ENCODE measurements around the gene KLHL28. TPM values are rescaled to one million over a fixed set of nuclear protein-coding genes. Genes with fewer than 3 reads are reported as not detected.
A peak's percentile ranks its signal among the peaks of the same experiment; 100 is the strongest.

Gene KLHL28, protein sequence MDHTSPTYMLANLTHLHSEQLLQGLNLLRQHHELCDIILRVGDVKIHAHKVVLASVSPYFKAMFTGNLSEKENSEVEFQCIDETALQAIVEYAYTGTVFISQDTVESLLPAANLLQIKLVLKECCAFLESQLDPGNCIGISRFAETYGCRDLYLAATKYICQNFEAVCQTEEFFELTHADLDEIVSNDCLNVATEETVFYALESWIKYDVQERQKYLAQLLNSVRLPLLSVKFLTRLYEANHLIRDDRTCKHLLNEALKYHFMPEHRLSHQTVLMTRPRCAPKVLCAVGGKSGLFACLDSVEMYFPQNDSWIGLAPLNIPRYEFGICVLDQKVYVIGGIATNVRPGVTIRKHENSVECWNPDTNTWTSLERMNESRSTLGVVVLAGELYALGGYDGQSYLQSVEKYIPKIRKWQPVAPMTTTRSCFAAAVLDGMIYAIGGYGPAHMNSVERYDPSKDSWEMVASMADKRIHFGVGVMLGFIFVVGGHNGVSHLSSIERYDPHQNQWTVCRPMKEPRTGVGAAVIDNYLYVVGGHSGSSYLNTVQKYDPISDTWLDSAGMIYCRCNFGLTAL
- 5.8 and 8.8 TPM in 2 replicates for total RNA-seq

DNA sequence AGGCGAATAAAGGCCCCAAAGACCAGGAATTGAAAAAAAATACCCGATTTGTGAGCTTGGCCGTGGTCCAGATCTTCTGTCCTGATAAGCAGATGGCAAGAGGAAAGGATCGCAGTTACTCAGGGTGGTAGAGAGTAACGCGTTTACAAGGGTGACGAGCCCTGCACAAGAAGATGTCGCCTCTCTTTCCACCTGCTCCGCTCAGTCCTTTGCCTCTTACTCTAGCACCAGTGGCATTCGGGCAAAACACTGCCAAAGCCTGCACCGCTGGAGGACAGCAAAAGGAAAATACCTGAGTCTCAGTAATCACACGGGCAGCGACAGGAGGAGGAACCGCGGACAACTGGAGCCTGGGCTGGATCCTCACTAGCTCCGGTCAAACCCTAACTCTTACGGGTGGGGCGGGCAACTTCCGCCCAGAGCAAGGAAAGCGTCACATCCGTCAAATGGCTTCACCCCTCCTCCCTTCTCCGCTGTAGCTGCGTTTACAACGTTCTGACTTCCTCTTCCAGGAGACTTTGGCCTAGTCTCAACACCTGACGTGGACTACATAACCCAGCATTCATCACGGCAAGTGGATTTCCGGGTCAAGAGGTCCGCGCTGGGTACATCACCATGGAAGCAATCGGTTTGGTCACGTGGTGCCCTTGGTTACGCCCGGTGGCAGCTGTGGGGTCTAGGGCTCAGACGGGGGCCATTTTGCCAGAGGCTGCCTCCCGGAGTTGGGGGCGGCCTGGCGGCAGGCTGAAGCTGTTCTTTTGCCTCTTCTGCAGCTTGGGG, at the start of gene KLHL28, which contains the start of gene TOGARAM1:
TSS of gene KLHL28 (minus strand) at position 394 of the 780 bp plus-strand sequence. CDS start 16,019 bp downstream, outside the sequence.
TSS of gene TOGARAM1 (plus strand) at position 637 of the 780 bp plus-strand sequence. CDS start 232 bp downstream, outside the sequence.
- peak; percentile 99 for DNase-seq (ENCODE audit: low read depth, low spot score)

DNA sequence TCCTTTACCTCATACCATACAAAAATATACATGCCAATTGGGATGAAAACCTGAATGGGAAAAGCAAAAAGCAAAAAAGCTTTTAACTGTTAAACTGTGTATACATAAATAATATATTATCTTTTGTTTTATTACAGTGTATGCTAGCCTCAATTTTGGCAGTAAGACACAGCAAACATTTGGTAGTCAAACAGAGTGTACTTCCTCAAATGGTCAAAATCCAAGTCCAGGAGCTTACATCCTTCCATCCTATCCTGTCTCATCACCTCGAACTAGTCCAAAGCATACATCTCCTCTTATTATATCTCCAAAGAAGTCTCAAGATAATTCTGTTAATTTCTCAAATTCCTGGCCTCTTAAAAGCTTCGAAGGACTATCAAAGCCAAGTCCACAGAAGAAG, 42.2 kb upstream of the KLHL28 start:
- no peak for DNase-seq (ENCODE audit: low read depth, low spot score)

DNA sequence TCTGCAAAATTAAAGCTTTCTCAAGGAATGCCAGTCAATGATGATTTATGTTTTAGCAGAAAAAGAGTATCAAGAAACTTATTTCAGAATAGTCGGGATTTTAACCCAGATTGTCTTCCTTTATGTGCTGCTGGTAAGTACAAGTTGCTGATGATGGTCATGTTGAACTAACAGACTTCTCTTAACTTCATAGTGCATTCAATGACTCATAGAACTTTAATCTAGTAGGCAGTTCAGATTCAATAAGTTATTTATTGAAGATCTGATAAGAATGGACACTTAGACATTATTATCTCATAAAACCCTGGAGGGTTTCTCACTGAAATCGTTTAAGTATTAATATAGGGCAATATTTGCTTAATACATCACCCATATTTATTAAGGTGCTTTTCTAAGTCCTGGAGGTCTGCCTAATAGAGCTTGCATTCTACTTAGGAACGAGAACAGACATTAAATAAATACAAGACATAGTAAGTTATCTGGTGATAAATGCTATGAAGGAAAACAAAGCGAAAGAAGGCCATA, 34.1 kb upstream of the KLHL28 start:
- DNase-seq (ENCODE audit: low read depth, low spot score), result no peak

DNA sequence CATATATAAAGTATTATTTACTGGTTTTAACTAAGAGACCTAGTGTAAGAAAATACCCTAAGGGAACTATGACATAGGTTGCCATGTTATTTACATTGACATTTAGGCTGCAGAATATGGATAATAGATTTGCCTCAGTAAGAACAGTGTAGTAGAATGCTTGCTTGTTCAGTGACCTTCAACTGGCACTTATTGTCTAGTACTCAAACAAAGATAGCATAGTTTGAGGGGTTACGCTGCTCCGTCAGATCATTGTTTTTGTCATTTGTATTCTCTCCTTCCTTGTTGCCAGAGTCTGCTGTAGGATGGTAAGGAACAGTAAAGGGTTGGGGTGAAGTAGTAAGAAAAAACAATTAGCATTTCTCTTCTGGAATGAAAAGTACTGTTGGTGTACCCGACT, 33.4 kb upstream of the KLHL28 start:
- DNase-seq (ENCODE audit: low read depth, low spot score), result no peak

DNA sequence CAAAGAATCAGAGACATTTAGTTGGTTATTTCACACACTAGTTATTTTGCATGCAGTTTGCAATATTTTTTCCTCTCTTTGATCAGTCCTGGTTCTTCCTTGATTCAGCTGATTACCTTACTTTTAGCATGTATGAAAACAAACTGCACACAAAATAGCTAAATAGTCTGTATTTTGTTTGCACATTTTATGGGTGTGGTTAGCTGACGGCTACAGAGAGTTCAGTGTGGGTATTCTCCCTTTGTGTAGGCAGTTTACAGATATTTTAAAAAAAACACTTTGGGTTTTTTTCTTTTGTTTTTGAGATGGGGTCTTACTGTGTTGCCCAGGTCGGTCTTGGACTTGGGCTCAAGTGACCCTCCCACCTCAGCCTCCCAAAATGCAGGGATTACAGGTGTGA, 28.8 kb upstream of the KLHL28 start:
- DNase-seq (ENCODE audit: low read depth, low spot score), result no peak

DNA sequence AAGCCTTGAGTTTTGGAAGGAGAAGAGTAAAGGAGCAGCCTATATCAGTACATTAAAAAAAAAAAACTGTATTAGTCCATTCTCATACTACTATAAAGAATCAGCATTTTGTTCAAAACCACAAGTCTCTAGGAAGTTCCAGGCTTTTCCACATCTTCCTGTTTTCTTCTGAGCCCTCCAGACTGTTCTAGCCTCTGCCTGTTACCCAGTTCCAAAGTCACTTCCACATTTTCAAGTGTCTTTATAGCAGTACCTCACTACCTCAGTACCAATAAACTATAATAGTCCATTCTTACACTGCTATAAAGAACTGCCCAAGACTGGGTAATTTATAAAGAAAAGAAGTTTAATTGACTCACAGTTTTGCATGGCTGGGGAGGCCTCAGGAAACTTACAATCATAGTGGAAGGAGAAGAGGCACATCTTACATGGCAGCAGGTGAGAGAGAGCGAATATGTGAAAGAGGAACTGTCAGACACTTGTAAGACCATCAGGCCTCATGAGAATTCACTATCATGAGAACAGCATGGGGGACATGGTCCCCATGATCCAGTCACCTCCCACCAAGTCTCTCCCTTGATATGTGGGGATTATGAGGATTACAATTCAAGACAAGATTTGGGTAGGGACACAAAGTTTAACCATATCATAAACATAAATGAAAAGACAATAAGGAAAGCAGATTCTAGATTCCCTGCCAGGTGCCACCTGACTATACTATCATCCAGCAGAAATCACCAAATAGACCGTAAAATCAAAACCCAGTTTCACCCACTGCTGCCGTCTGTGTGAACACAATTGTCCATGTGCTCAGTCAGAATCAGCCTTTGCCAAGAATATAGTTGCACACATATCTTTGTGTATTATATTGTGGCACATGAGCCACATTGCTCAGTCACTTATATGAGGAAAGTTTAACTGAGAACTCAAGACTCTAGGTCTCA, 28.0 kb upstream of the KLHL28 start:
- no peak for DNase-seq (ENCODE audit: low read depth, low spot score)

DNA sequence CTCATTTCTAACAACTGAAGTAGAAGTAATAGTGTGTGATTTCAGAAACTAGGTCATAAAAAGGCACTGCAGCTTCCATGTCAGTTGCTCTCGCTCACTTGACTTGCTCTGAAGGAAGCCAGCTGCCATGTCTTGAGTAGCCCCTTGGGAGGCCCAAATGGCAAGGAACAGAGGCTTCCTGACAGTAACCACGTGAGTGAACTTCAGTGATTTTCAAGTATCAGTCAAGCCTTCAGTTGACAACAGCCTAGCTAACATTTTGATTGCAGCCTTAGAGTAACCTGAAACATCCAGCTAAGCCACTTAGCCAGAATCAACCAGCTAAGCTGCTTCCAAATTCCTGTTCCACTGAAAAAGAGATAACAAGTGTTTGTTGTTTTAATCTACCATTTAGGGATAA, 26.9 kb upstream of the KLHL28 start:
- DNase-seq (ENCODE audit: low read depth, low spot score), result no peak

DNA sequence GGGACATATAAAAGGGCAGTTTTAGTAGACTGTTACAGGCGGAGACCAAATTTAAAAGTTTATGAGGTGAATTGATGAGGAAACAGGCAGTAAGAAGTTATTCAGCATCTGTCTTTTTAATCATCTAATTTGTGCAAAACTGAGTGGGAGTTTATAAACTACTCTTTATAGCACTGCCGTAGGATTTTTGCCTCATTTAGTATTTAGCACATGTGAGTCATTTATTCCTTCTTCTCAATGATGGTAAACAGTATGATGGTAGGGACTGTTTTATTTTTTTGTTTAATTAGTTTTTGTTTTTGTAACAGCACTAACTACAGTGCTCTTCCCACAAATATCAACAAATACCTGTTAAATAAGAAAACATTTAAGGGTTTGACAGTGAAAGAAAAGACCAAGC, 20.8 kb upstream of the KLHL28 start:
- no peak for DNase-seq (ENCODE audit: low read depth, low spot score)

DNA sequence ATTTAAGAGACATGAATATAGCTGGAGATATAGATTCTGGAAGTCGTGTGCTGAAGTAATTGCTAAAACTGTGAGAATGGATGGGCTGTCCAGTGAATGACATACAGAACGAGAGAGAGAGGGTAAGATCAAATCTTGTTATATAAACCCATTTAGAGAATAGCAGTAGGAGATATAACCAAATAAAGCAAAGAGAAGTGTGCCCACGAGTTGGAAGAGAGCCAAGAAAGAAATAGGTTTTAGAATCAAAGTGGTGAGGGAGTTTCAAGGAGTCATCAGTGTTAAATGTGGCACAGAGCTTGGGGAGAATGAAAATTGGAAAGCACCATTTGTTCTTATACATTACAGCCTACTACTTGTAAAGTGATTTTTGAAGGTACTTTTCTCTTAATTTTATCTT, 19.5 kb upstream of the KLHL28 start:
- DNase-seq (ENCODE audit: low read depth, low spot score), result no peak

DNA sequence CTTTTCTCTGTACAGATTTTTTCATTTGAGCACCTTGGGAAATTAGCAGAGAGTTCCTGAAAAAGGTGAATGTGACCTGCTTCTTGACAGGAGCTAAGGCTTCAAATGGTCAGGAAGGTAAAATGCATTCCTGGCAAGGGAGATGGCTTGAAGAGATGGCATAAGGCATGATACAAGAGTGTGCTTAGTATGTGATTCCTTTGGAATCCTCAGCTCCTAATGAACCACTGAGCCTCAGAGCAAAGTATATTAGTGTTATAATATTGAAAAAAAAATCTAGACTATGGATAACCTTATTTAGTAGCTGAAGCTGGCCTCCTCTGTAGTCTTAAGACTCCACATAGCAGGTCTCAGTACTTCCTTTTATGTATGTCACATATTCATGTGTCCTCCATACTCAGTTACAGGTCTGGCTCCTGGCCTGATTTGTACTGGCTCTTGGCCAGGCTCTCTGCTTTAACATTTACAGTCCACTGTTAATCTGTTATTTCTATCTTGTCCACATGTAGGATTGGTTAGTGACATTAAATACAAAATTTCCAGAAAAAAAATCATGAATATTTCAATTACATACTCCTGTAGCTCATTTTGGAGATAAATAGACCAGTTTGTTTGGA, 18.1 kb upstream of the KLHL28 start:
- DNase-seq (ENCODE audit: low read depth, low spot score), result no peak

DNA sequence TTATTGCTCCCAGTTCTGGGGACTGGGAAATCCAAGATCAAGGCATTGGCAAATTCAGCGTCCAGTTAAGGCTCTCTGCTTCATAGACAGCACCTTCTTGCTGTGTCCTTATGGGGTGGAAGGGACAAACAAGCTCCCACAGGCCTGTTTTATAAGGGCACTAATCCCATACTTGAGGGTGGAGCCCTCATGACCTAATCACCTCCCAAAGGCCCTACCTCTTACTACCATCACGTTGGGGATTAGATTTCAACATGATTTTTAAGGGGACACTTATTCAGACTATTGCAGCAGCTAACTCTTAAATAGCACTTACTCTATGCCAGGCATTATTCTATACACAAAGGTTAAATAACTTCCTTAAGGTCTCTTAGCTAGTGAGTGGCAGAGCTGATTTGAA, 17.5 kb upstream of the KLHL28 start:
- no peak for DNase-seq (ENCODE audit: low read depth, low spot score)

DNA sequence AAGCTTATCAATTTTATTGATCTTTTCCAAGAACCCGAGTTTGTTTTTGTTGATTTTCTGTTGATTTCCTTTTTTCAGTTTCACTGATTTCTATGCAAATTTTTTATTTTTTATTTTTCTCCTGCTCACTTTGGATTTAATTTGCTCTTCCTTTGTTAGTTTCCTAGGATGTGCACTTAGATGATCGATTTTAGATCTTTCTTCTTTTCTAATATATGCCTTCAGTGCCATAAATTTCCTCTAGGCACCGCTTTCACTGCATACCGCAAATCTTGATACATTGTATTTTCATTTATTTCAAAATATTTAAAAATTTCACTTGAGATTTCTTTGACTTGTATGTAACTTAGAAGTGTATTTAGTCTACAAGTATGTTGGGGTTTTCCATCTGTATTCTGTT, 9.7 kb upstream of the KLHL28 start:
- no peak for DNase-seq (ENCODE audit: low read depth, low spot score)

DNA sequence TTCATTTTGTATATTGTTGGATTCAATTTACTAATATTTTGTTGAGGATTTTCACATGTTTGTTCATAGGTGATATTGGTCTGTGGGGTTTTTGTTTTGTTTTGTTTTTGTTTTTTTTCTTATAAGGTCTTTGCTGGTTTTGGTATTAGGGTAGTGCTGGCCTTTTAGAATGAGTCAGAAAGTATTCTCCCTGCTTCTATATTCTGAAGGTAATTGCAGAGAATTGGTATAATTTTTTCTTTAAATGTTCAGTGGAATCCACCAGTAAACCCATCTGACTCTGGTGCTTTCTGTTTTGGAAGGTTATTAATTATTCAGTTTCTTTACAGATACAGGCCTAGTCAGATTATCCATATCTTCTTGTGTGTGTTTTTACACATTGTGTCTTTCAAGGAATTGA, 9.2 kb upstream of the KLHL28 start:
- DNase-seq (ENCODE audit: low read depth, low spot score), result no peak

DNA sequence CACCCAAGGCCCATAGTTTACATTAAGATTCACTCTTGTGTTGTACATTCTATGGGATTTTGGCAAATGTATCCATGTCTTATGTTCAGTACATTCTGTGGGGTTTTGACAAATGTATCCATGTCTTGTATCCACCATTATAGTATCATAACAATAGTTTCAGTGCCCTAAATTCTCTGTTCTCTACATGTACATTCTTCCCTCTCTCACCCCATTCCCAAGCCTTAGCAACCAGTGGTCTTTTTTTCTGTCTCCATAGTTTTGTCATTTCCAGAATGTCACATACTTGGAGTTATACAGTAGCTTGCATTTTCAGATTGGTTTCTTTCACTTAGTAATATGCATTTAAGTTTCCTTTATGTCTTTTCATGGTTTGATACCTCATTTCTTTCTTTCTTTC, 7.0 kb upstream of the KLHL28 start:
- no peak for DNase-seq (ENCODE audit: low read depth, low spot score)

DNA sequence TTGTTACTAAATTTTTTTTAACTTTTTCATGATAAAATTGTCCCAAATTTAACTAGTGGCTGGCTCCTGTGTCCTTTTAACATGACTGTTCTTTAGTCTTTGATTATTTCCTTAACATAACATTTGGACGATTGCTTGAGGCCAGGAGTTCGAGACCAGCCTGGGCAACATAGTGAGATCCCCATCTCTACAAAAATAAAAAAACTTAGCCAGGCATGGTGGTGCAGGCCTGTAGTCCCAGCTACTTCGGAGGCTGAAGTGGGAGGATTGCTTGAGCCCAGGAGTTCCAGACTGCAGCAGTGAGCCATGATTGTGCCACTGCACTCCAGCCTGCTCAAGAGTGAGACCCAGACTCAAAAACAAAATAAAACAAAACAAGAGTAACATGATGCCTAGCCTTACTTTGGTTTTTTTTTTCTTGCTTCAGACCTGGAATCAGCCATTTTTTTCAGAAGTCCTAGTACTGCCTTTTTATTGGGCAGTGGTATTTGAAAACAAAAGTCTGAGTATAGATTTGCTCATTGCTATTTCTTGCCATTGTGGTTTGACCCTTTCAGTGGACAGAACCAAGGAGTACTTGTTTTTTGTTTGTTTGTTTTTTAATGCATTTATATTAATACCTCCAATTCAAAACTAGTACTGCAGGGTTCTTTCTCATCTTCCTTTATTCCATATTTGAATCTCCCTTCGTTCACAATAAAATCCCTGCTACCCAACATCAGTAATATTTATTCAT, 5.0 kb upstream of the KLHL28 start:
- no peak for DNase-seq (ENCODE audit: low read depth, low spot score)

DNA sequence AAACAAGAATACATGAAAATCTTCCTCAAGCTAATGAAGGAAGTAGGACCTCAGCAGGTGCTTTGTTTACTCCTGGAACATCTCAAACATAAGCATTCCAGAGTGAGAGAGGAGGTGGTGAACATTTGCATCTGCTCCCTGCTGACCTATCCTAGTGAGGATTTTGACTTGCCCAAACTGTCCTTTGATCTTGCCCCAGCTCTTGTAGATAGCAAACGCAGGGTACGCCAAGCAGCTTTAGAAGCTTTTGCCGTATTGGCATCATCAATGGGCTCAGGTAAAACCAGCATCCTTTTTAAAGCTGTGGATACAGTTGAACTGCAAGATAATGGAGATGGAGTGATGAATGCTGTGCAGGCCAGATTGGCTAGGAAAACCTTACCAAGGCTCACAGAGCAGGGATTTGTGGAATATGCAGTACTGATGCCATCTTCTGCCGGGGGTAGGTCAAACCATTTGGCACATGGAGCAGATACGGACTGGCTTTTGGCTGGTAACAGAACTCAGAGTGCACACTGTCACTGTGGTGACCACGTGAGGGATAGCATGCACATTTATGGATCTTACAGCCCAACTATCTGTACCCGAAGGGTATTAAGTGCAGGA, 2.1 kb upstream of the KLHL28 start:
- DNase-seq (ENCODE audit: low read depth, low spot score), result no peak

DNA sequence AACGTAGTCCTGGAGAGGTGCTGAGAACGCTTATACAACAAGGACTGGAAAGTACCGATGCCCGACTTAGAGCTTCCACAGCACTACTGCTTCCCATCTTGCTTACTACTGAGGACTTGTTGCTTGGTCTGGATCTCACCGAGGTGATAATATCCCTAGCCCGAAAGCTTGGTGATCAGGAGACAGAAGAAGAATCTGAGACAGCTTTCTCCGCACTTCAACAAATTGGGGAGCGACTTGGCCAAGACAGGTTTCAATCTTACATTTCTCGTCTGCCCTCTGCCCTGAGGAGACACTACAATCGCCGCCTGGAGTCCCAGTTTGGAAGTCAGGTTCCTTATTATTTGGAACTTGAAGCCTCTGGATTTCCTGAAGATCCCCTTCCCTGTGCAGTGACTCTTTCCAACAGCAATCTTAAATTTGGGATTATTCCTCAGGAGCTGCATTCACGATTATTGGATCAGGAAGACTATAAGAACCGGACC, 1.3 kb upstream of the KLHL28 start:
- no peak for DNase-seq (ENCODE audit: low read depth, low spot score)

DNA sequence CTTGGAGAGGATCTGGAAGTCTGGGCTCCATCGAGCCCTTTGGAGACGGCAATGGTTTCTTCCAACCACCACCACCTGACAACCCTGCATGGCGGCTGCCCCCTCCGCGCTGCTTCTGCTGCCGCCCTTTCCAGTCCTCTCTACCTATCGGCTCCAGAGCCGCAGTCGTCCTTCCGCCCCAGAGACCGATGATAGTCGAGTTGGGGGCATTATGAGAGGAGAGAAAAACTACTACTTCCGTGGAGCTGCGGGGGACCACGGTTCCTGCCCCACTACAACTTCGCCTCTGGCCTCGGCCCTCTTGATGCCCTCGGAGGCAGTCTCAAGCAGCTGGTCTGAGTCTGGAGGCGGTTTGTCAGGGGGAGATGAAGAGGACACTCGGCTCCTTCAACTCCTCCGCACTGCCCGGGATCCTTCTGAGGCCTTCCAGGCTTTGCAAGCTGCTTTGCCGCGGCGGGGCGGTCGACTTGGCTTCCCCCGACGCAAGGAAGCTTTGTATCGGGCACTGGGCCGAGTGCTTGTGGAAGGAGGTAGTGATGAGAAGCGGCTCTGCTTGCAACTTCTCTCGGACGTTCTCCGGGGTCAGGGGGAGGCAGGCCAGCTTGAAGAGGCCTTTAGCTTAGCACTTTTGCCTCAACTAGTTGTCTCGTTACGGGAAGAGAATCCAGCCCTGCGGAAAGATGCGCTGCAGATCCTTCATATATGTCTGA, 742 bp upstream of the KLHL28 start:
- no peak for DNase-seq (ENCODE audit: low read depth, low spot score)

DNA sequence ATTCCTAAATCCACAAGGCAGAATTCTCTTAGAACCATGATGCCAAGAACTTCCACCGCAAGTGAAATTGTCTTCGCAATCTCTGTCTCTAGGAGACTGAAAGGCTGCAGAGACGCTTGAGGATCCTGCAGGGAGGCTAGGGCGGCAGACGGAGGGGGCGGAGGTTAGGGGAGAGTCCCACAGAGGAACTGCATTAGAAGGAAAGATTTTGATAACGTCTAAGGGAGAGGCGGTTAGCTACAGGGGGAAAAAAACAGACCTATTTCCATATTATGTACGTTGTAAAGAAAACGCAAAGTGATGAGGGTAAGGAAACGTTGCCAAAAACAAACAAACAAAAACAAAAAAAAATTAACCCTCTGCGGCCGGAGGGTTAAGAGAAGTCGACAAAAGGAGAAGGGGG, 595 bp downstream of the KLHL28 start:
- no peak for DNase-seq (ENCODE audit: low read depth, low spot score)

All from pulmonary artery endothelial cell (primary cell).